Kidney (tissue), 14 donors: Measurements from ENCODE around the gene ENAH. TPM values are rescaled to one million over a fixed set of nuclear protein-coding genes. Genes with fewer than 3 reads are reported as not detected.
"Not testable (repeated sequence)": the region's sequence is repeated elsewhere in the genome, so short reads cannot be mapped to it uniquely, and the experiment has no call there.

Experiments
- DNase-seq, 5 donors: peaks; one replicate each; pipeline ENCODE4 v3.0.0-alpha.2; 2013 to 2020
- FAIRE-seq: peaks from 2 replicates; lab custom pipeline; 2012; peaks lifted over from hg19 to GRCh38; lab: Jason Lieb, UNC
- H3K27ac ChIP-seq, 2 donors: one replicate each; pipeline ENCODE4 v1.7.0; 2013; ENCODE audit warnings: low read depth in 2 of 2, low read length in 2 of 2, inconsistent platforms in 1 of 2
- H3K27me3 ChIP-seq: one replicate; pipeline ENCODE4 v1.7.1; 2013; ENCODE audit warnings: low read length, inconsistent platforms; ENCODE audit not compliant: control insufficient read depth, insufficient read depth
- H3K36me3 ChIP-seq, 3 donors: one replicate each; pipeline versions ENCODE4 v1.7.0 to v1.7.1; 2013; ENCODE audit warnings: low read length in 3 of 3, control low read depth in 1 of 3, inconsistent platforms in 1 of 3; ENCODE audit not compliant: insufficient read depth in 3 of 3, control insufficient read depth in 2 of 3
- H3K4me1 ChIP-seq, 3 donors: one replicate each; pipeline versions ENCODE4 v1.7.0 to v1.7.1; 2013; ENCODE audit warnings: low read length in 3 of 3, inconsistent platforms in 1 of 3, low read depth in 1 of 3; ENCODE audit not compliant: control insufficient read depth in 2 of 3, insufficient read depth in 2 of 3
- H3K4me3 ChIP-seq, 3 donors: one replicate each; pipeline versions ENCODE4 v1.7.0 to v1.8.1; 2013; ENCODE audit warnings: low read length in 3 of 3, control low read depth in 1 of 3, inconsistent platforms in 1 of 3
- H3K9ac ChIP-seq, 3 donors: one replicate each; pipeline versions ENCODE4 v1.7.0 to v1.7.1; 2013; ENCODE audit warnings: low read length in 3 of 3, control low read depth in 1 of 3, inconsistent platforms in 1 of 3
- H3K9me3 ChIP-seq, 3 donors: one replicate each; pipeline versions ENCODE4 v1.7.0 to v1.7.1; 2013; ENCODE audit warnings: low read length in 3 of 3, control low read depth in 1 of 3, inconsistent platforms in 1 of 3; ENCODE audit not compliant: control insufficient read depth in 2 of 3, insufficient read depth in 1 of 3
- CTCF ChIP-seq: IDR thresholded peaks from 3 replicates; pipeline ENCODE4 v1.5.1; 2012; ENCODE audit warnings: mild to moderate bottlenecking, moderate library complexity, borderline replicate concordance; ENCODE audit not compliant: insufficient read depth; ENCODE audit errors: extremely low read depth
- intact Hi-C: fragments of 100-400 bp; cut with DNase I; formaldehyde crosslinking; loops from one replicate; pipeline ENCODE4 v1.11.1; 2022
- polyA plus RNA-seq: library from polyadenylated mRNA; stranded (reverse); fragments of 350-450 nt; fragmentation: Illumina TruSeq; extraction: RNeasy Lipid Tissue Mini Kit (QIAGEN cat#74804); gene quantifications from one replicate; pipeline ENCODE4 v1.2.3, GENCODE V29; 2014; ENCODE audit warnings: low read depth, low replicate concordance; ENCODE audit not compliant: insufficient read depth
- total RNA-seq: library from RNA; stranded (reverse); fragmentation: NEBNext Ultra II Directional; extraction: Animal tissue kit (Norgen Biotek cat#: 25700); gene quantifications from one replicate; pipeline ENCODE4 v1.2.1, GENCODE V29; 2021
- donor health status: control.
- donor health status: control.
- donor health status: control.
- donor health status: control.
- donor health status: control.
- donor health status: DM: yes; HTN: yes; CAD: no.
- donor health status: Normal renal cell carcinoma (clear cell type).

ENAH gene
- total and polyA plus RNA-seq, 2 donors from 2014 or later = 6.2 to 42.3 TPM

GRCh38 chr1:225694151-225694603 lies 41.3 kb upstream of the ENAH start:
- Histone ChIP-seq H3K27ac (peak overlapping the region in 1 of 2 donors; percentile 8), H3K9ac (no peak overlapping the region), H3K27me3 (no peaks in the 10 kb centered on the region), H3K36me3 (no peaks in the 10 kb centered on the region), H3K4me1 (peaks cover 0 to 2% (median 0%) of the 10 kb centered on the region in 3 donors), H3K4me3 (no peak overlapping the region), H3K9me3 (no peaks in the 10 kb centered on the region)
- FAIRE-seq (no peak), DNase-seq (peak in 1 of 5 donors; percentile 28)
- TF ChIP-seq CTCF = no peak
- intact Hi-C loops = no loop called here

- H3K27me3 ChIP-seq, DNase-seq, H3K9ac ChIP-seq, H3K4me1 ChIP-seq, H3K4me3 ChIP-seq, FAIRE-seq, H3K9me3 ChIP-seq, H3K36me3 ChIP-seq, intact Hi-C loops: not testable (repeated sequence)
- peak overlapping the region in 1 of 2 donors; percentile 8 for H3K27ac ChIP-seq
Measured at GRCh38 chr1:225693697-225694096, 40.8 kb upstream of the ENAH start.

- H3K36me3 ChIP-seq = no peaks in the 10 kb centered on the region
- H3K4me1 ChIP-seq = peaks cover 0 to 2% (median 0%) of the 10 kb centered on the region in 3 donors
- intact Hi-C loops = no loop called here
- no peak overlapping the region for H3K9ac ChIP-seq
- FAIRE-seq (no peak), DNase-seq (no peak)
- H3K27ac ChIP-seq = no peak overlapping the region
- H3K4me3 ChIP-seq = no peak overlapping the region
- H3K27me3 ChIP-seq = no peaks in the 10 kb centered on the region
- TF ChIP-seq CTCF = no peak
- no peaks in the 10 kb centered on the region for H3K9me3 ChIP-seq
Measured at GRCh38 chr1:225693085-225693696, 40.3 kb upstream of the ENAH start.

- intact Hi-C loops = no loop called here
- no peaks in the 10 kb centered on the region for H3K27me3 ChIP-seq
- H3K9me3 ChIP-seq = no peaks in the 10 kb centered on the region
- no peak overlapping the region for H3K4me3 ChIP-seq
- H3K9ac ChIP-seq = no peak overlapping the region
- no peaks in the 10 kb centered on the region for H3K36me3 ChIP-seq
- H3K4me1 ChIP-seq = peaks cover 0 to 2% (median 0%) of the 10 kb centered on the region in 3 donors
- FAIRE-seq (no peak), DNase-seq (no peak)
- no peak overlapping the region for H3K27ac ChIP-seq
- TF ChIP-seq CTCF = no peak
Measured at GRCh38 chr1:225692517-225692879, 39.6 kb upstream of the ENAH start.
